ENCODE measurements around the gene PHLDB3. TPM values are rescaled to one million over a fixed set of nuclear protein-coding genes. Genes with fewer than 3 reads are reported as not detected.
A peak's percentile ranks its signal among the peaks of the same experiment; 100 is the strongest.

Gene PHLDB3
- total and polyA plus RNA-seq, 2 of the 13 experiments (the other 11 are each of a cell fraction or from before 2014, with no cell fraction given) = 11.3 to 14.5 TPM

DNA sequence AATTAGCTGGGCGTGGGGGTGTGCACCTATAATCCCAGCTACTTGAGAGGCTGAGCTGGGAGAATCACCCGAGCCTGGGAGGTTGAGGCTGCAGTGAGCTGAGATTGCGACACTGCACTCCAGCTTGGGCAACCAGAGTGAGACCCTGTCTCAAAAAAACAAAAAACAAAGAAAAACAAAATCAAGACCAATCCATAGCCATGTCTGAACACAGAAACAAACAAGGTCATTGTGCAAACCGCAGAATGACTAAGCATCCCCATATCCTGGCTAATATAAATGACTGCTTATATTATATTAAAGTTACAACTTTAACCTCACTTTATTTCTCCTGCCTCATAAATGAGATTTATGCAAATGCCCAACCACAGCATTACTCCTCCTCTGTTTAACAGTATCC is 36.8 kb downstream of the PHLDB3 start (continued):
- TF ChIP-seq, protein P1, sequence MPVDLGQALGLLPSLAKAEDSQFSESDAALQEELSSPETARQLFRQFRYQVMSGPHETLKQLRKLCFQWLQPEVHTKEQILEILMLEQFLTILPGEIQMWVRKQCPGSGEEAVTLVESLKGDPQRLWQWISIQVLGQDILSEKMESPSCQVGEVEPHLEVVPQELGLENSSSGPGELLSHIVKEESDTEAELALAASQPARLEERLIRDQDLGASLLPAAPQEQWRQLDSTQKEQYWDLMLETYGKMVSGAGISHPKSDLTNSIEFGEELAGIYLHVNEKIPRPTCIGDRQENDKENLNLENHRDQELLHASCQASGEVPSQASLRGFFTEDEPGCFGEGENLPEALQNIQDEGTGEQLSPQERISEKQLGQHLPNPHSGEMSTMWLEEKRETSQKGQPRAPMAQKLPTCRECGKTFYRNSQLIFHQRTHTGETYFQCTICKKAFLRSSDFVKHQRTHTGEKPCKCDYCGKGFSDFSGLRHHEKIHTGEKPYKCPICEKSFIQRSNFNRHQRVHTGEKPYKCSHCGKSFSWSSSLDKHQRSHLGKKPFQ (CRISPR knock-in tag; IDR thresholded peaks at IDR 0.05; ENCODE audit: insufficient replicate concordance) = no peak
- 0 out of 2 replicates have a peak, but pooled peaks have one; percentile 29 for TF ChIP-seq ZNF501 (CRISPR knock-in tag; IDR thresholded peaks at IDR 0.05)
- TF ChIP-seq, protein P2, sequence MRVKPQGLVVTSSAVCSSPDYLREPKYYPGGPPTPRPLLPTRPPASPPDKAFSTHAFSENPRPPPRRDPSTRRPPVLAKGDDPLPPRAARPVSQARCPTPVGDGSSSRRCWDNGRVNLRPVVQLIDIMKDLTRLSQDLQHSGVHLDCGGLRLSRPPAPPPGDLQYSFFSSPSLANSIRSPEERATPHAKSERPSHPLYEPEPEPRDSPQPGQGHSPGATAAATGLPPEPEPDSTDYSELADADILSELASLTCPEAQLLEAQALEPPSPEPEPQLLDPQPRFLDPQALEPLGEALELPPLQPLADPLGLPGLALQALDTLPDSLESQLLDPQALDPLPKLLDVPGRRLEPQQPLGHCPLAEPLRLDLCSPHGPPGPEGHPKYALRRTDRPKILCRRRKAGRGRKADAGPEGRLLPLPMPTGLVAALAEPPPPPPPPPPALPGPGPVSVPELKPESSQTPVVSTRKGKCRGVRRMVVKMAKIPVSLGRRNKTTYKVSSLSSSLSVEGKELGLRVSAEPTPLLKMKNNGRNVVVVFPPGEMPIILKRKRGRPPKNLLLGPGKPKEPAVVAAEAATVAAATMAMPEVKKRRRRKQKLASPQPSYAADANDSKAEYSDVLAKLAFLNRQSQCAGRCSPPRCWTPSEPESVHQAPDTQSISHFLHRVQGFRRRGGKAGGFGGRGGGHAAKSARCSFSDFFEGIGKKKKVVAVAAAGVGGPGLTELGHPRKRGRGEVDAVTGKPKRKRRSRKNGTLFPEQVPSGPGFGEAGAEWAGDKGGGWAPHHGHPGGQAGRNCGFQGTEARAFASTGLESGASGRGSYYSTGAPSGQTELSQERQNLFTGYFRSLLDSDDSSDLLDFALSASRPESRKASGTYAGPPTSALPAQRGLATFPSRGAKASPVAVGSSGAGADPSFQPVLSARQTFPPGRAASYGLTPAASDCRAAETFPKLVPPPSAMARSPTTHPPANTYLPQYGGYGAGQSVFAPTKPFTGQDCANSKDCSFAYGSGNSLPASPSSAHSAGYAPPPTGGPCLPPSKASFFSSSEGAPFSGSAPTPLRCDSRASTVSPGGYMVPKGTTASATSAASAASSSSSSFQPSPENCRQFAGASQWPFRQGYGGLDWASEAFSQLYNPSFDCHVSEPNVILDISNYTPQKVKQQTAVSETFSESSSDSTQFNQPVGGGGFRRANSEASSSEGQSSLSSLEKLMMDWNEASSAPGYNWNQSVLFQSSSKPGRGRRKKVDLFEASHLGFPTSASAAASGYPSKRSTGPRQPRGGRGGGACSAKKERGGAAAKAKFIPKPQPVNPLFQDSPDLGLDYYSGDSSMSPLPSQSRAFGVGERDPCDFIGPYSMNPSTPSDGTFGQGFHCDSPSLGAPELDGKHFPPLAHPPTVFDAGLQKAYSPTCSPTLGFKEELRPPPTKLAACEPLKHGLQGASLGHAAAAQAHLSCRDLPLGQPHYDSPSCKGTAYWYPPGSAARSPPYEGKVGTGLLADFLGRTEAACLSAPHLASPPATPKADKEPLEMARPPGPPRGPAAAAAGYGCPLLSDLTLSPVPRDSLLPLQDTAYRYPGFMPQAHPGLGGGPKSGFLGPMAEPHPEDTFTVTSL (CRISPR knock-in tag; IDR thresholded peaks at IDR 0.05; ENCODE audit: borderline replicate concordance) = no peak
- TF ChIP-seq, protein P3, sequence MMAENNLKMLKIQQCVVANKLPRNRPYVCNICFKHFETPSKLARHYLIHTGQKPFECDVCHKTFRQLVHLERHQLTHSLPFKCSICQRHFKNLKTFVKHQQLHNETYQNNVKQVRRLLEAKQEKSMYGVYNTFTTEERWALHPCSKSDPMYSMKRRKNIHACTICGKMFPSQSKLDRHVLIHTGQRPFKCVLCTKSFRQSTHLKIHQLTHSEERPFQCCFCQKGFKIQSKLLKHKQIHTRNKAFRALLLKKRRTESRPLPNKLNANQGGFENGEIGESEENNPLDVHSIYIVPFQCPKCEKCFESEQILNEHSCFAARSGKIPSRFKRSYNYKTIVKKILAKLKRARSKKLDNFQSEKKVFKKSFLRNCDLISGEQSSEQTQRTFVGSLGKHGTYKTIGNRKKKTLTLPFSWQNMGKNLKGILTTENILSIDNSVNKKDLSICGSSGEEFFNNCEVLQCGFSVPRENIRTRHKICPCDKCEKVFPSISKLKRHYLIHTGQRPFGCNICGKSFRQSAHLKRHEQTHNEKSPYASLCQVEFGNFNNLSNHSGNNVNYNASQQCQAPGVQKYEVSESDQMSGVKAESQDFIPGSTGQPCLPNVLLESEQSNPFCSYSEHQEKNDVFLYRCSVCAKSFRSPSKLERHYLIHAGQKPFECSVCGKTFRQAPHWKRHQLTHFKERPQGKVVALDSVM (CRISPR knock-in tag; IDR thresholded peaks at IDR 0.05) = peak; percentile 38; the same call in 1 of the 2 replicates
- TF ChIP-seq, protein P4, sequence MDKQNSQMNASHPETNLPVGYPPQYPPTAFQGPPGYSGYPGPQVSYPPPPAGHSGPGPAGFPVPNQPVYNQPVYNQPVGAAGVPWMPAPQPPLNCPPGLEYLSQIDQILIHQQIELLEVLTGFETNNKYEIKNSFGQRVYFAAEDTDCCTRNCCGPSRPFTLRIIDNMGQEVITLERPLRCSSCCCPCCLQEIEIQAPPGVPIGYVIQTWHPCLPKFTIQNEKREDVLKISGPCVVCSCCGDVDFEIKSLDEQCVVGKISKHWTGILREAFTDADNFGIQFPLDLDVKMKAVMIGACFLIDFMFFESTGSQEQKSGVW (CRISPR knock-in tag; IDR thresholded peaks at IDR 0.05; ENCODE audit: borderline replicate concordance) = no peak
- TF ChIP-seq CEBPB (IDR thresholded peaks at IDR 0.05; ENCODE audit: borderline replicate concordance, low read depth, low read length) = peak; percentile 72
